SU-DHL-6 (cell line): ENCODE results near the gene WT1.
"Not testable (repeated sequence)": the region's sequence is repeated elsewhere in the genome, so short reads cannot be mapped to it uniquely, and the experiment has no call there.

Source experiments
- H2AFZ ChIP-seq: fragments of 200-600 bp; sonication (generic); 2 replicates; pipeline ENCODE4 v1.6.1; 2014; ENCODE audit warnings: low read depth, mild to moderate bottlenecking, moderate library complexity, mixed read lengths, antibody characterized with exemption, low read length; ENCODE audit not compliant: severe bottlenecking
- H3F3A ChIP-seq: fragments of 200-600 bp; shearing (Covaris generic); 2 replicates; pipeline ENCODE4 v1.6.0; 2016; ENCODE audit warnings: antibody characterized with exemption, mild to moderate bottlenecking; ENCODE audit not compliant: insufficient read depth
- H3K27ac ChIP-seq: fragments of 200-600 bp; sonication (generic); 2 replicates; pipeline ENCODE4 v1.5.1; 2016; ENCODE audit warnings: low read depth, mild to moderate bottlenecking, low read length, moderate library complexity, mixed read lengths
- H3K27me3 ChIP-seq: fragments of 200-600 bp; sonication (generic), shearing (Covaris generic); 2 replicates; pipeline ENCODE4 v1.6.0; 2014; ENCODE audit warnings: mild to moderate bottlenecking, low read length
- H3K36me3 ChIP-seq: fragments of 200-600 bp; sonication (generic); 2 replicates; pipeline ENCODE4 v1.6.1; 2014; ENCODE audit warnings: mild to moderate bottlenecking, low read length, mixed read lengths
- H3K4me2 ChIP-seq: fragments of 300-600, 200-600 bp; shearing (Covaris generic), sonication (generic); 2 replicates; pipeline ENCODE4 v1.6.0; 2014; ENCODE audit warnings: low read length, low read depth, mild to moderate bottlenecking; ENCODE audit not compliant: poor library complexity, severe bottlenecking
- H3K4me3 ChIP-seq: fragments of 200-600 bp; sonication (generic); 2 replicates; pipeline ENCODE4 v1.5.1; 2014; ENCODE audit warnings: antibody characterized with exemption, low read length, mild to moderate bottlenecking, mixed read lengths; ENCODE audit not compliant: insufficient read depth, poor library complexity, severe bottlenecking
- H3K79me2 ChIP-seq: fragments of 200-600 bp; sonication (generic); 2 replicates; pipeline ENCODE4 v1.6.1; 2014; ENCODE audit warnings: mild to moderate bottlenecking, low read length, moderate library complexity; ENCODE audit not compliant: insufficient read depth
- H3K9ac ChIP-seq: fragments of 200-600 bp; sonication (generic); 2 replicates; pipeline ENCODE4 v1.7.0; 2014; ENCODE audit warnings: mild to moderate bottlenecking, low read length
- H3K9me2 ChIP-seq: fragments of 200-600 bp; sonication (generic); replicated peaks from 2 replicates; pipeline ENCODE4 v1.6.1; 2014; ENCODE audit warnings: low read length; ENCODE audit not compliant: insufficient read depth
- H3K9me3 ChIP-seq: fragments of 200-600 bp; sonication (generic); 2 replicates; pipeline ENCODE4 v1.6.1; 2014; ENCODE audit warnings: low read length, mixed read lengths; ENCODE audit not compliant: insufficient read depth
- H4K20me1 ChIP-seq: fragments of 200-600 bp; sonication (generic); 2 replicates; pipeline ENCODE4 v1.6.1; 2014; ENCODE audit warnings: low read depth, mild to moderate bottlenecking, antibody characterized with exemption, low read length, moderate library complexity, mixed read lengths
- EZH2phosphoT487 ChIP-seq: fragments of 200-600 bp; sonication (generic), shearing (Covaris generic); conservative IDR thresholded peaks from 2 replicates; pipeline ENCODE4 v1.6.1; 2018; ENCODE audit warnings: mild to moderate bottlenecking, antibody characterized with exemption, low read length, moderate library complexity, mixed read lengths
- TF ChIP-seq, protein P1 (sequence below): fragments of 200-600 bp; sonication (generic); IDR thresholded peaks from one replicate; pipeline ENCODE4 v1.5.1; 2017; ENCODE audit warnings: antibody characterized with exemption, mild to moderate bottlenecking, low read length, moderate library complexity; ENCODE audit not compliant: insufficient read depth, poor library complexity, severe bottlenecking

The WT1 gene

DNA sequence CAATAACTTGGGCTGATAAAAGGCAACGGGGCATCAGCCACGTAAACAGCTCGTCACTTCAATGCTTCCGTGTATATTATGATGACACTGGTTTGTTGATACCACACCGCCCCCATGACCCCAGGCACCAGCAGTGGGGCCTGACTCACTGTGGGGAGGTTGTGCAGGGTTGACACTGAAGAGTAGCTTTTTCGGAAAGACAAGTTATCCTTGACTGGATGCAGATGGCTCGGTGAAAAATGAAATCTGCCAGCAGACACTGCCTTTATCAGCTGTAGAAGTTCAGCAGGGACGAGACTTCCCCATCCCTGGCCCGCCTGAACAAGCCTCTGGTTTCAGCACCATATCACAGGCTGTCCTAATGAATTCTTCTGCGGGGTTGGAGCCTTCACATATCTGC lies 55.6 kb downstream of the WT1 start:
- H3K27me3 ChIP-seq: no peaks in the 10 kb centered on the region

DNA sequence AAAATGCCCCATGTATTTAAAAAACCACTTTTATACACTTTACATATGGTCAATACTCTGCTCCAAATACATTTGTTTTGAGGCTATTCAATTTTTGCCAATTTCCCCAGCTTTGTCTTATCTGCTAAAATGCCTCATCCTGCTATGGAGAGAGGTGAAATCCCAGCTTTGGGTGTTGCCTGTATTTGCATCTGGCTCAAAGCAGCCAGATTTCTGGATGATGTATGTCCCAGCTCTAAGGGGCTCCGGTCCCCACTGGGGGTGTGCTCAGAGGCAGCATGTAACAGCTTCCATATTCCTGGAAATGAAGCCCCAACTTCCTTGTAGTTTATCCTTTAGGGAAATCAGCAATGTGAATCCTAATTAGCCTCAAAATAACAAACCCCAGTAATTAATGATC lies 59.5 kb downstream of the WT1 start:
- Histone ChIP-seq H3K79me2 (no peaks in the 10 kb centered on the region), H3K9me3 (no peaks in the 10 kb centered on the region), H3K36me3 (no peaks in the 10 kb centered on the region), H3F3A (no peaks in the 10 kb centered on the region), H3K4me2 (no peak overlapping the region), H2AFZ (no peak overlapping the region), H3K9me2 (no peaks in the 10 kb centered on the region), H3K9ac (no peak overlapping the region), H3K27me3 (no peaks in the 10 kb centered on the region), H3K4me3 (no peak overlapping the region), H4K20me1 (no peaks in the 10 kb centered on the region), H3K27ac (no peak overlapping the region)
- no peak for TF ChIP-seq EZH2phosphoT487
- TF ChIP-seq, protein P1, sequence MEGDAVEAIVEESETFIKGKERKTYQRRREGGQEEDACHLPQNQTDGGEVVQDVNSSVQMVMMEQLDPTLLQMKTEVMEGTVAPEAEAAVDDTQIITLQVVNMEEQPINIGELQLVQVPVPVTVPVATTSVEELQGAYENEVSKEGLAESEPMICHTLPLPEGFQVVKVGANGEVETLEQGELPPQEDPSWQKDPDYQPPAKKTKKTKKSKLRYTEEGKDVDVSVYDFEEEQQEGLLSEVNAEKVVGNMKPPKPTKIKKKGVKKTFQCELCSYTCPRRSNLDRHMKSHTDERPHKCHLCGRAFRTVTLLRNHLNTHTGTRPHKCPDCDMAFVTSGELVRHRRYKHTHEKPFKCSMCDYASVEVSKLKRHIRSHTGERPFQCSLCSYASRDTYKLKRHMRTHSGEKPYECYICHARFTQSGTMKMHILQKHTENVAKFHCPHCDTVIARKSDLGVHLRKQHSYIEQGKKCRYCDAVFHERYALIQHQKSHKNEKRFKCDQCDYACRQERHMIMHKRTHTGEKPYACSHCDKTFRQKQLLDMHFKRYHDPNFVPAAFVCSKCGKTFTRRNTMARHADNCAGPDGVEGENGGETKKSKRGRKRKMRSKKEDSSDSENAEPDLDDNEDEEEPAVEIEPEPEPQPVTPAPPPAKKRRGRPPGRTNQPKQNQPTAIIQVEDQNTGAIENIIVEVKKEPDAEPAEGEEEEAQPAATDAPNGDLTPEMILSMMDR: no peak

More for the DNA sequence above, 55.6 kb downstream of the WT1 start:
- no peaks in the 10 kb centered on the region for H4K20me1 ChIP-seq
- H3K36me3 ChIP-seq: no peaks in the 10 kb centered on the region
- H3K4me3 ChIP-seq: no peak overlapping the region
- H3K9me2 ChIP-seq: no peaks in the 10 kb centered on the region
- TF ChIP-seq, protein P1: no peak
- no peak for TF ChIP-seq EZH2phosphoT487
- no peaks in the 10 kb centered on the region for H3F3A ChIP-seq
- no peaks in the 10 kb centered on the region for H3K79me2 ChIP-seq
- no peak overlapping the region for H3K4me2 ChIP-seq
- no peak overlapping the region for H3K9ac ChIP-seq
- H3K27ac ChIP-seq: no peak overlapping the region
- H2AFZ ChIP-seq: no peak overlapping the region
- no peaks in the 10 kb centered on the region for H3K9me3 ChIP-seq

DNA sequence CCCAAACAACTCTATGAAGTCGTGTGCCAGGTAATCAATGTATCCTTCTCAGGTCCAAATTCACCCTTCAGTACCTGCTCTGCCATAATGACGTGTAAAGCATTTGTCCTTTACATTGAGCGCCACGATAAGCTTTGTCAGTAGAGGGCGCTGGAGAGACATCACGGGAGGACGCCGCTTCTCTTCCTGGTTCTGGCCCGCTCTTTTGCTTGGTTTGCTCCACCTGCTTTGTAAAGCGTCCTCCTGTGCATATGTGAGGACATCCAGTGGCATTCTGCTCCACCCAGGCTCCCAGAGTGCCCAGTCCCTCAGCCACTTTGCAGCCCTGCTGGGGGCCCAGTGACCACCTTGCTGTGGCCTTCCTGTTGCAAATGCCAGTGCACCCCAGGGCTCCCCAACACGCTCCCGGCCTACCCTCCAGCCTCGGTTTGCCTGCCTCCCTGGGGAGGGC lies 61.1 kb downstream of the WT1 start:
- H3K9me2 ChIP-seq: no peaks in the 10 kb centered on the region
- no peak overlapping the region for H3K9ac ChIP-seq
- no peak for TF ChIP-seq EZH2phosphoT487
- TF ChIP-seq, protein P1: peak; percentile 26
- H3K27me3 ChIP-seq: no peaks in the 10 kb centered on the region
- H4K20me1 ChIP-seq: no peaks in the 10 kb centered on the region
- H3K9me3 ChIP-seq: no peaks in the 10 kb centered on the region
- no peak overlapping the region for H3K4me3 ChIP-seq
- no peak overlapping the region for H3K27ac ChIP-seq
- H3F3A ChIP-seq: no peaks in the 10 kb centered on the region
- H2AFZ ChIP-seq: peak overlapping the region; percentile 68
- H3K4me2 ChIP-seq: no peak overlapping the region
- no peaks in the 10 kb centered on the region for H3K36me3 ChIP-seq
- H3K79me2 ChIP-seq: no peaks in the 10 kb centered on the region

DNA sequence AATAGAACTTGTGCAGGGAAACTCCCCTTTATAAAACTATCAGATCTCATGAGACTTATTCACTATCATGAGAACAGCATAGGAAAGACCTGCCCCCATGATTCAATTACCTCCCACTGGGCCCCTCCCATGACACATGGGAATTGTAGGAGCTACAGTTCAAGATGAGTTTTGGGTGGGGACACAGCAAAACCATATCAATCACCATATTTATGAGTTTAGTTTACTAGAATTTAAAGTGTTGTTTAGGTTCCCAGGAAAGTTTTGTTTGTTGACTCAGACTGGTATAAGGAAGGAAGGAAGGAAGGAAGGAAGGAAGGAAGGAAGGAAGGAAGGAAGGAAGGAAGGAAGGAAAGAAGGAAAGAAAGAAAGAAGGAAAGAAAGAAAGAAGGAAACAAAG lies 65.4 kb downstream of the WT1 start:
- H3K27ac ChIP-seq, H3K4me3 ChIP-seq: not testable (repeated sequence)

More for the DNA sequence above, 65.4 kb downstream of the WT1 start:
- H3K27me3 ChIP-seq, H3K36me3 ChIP-seq, H3K4me2 ChIP-seq, H4K20me1 ChIP-seq, H3F3A ChIP-seq, H2AFZ ChIP-seq, H3K9me2 ChIP-seq, H3K9me3 ChIP-seq, H3K79me2 ChIP-seq, H3K9ac ChIP-seq: not testable (repeated sequence)
